ENCODE measurements around the gene PDCL2.
"Not testable (repeated sequence)": the region's sequence is repeated elsewhere in the genome, so short reads cannot be mapped to it uniquely, and the experiment has no call there.

The PDCL2 gene

DNA sequence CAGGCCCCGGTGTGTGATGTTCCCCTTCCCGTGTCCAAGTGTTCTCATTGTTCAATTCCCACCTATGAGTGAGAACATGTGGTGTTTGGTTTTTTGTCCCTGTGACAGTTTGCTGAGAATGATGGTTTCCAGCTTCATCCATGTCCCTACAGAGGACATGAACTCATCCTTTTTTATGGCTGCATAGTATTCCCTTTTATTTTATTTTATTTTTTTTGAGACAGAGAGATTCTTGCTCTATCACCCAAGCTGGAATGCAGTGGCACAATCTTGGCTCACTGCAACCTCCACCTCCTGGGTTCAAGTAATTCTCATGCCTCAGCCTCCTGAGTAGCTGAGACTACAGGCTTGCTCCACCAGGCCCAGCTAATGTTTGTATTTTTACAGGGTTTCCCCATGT is 9.3 kb downstream of the PDCL2 start:
- DNase-seq, result not testable (repeated sequence)

DNA sequence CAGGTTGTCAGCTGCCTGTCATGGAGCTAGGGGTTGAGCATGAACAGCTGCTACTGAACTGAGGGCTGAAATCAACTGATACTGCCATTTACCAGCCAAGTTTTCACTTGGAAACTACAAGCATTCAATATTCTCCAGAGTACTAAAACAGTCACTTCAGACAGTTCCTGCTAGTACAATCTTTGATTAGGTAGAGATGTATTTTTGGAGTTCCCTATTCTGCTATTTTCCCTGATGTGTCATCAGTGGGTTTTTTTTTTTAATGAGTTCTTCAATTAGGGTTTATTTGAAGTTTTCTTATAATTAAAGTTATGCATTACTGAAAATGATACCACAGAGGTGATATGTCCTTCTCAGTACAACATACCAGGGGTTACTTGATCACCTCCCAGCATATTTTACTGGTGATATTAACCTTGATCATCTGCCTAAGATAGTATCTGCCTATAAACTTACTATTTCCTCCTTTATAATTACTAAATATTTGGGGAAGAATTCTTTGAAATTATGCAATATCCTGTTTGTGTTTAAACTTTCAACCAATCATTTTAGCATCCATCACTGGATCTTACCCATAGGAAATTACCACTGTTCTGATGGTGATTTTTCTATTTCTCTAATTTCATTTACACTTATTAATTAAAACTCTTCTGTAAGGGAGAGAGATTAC is 13.6 kb downstream of the PDCL2 start:
- DNase-seq, result no peak

DNA sequence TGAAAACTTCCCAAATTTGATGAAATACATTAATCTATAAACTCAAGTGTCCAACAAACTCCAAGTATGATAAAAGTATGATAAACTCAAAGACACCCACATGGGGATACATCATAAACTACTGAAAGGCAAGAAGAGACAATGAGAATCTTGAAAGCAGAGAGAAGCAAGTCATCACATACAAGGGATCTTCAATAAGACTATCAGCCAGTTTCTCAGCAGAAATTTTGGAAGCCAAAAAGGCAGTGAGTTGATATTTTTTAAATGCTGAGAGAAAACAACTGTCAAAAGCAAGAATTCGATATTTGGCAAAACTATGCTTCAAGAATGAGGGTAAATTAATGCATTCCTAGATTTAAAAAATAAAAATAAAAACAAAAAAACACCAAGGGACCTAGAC is 16.5 kb downstream of the PDCL2 start:
- DNase-seq, result no peak

DNA sequence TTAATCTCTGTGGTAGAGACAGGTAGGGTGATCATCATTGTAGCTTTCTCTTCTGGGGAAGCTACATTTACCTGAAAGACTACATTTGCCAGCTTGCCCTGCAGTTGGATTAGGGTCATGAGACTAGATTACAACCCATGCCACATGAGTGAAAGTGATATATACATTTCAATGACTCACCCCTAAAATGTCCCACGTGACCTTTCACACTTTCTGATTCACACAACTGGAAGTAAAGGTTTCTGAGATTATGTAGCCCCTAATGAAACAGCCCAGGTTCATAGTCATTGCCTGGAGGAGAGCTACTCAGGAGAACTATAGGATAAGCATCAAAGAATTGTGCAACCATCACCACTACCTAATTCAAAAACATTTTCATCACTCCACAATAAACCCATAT is 17.8 kb downstream of the PDCL2 start:
- no peak for DNase-seq

DNA sequence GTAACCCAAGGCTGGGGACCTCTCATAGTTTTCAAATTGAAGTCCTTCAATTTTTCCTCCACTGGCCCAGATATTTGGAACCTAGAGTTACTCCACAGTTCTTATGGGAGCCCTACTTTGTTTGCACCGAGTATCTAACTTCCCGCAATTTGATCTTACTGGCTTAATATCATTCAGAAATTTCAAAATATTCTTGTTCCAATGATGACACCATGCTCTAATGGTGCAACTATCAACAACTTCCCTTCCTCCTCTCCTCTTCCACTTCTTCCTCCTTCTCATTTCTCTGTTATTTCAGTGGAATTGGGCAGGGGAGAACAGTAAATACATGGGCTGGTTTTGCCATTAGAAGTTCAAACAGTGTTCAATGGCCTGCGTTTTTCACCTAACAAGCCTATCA is 20.2 kb downstream of the PDCL2 start:
- no peak for DNase-seq

DNA sequence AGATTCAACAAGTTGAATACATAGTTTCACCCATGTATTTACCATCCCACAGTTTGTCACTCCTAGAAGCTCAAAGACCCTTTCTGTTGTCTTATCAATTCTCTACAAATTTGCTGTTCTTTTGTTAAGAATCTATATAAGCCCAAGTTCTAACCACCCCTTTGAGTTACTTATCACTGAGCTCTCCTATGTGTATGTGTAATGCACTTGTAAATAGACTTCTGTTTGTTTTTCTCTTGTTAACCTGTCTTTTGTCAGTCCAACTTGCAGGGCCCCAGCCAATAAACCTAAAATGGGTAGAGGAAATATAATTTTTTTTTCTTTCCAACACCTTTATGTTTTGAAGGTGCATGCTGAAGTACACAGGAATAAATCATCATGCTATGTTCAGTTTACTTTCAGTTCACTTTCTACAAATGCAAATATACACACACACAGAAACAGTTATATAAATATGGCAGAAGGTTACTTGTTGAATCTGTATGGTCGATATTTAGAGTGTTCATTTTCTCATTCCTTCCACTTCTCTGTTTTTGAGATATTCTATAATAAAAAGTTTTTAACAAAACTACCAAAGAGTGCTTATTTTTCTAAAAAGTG is 23.0 kb downstream of the PDCL2 start:
- no peak for DNase-seq

DNA sequence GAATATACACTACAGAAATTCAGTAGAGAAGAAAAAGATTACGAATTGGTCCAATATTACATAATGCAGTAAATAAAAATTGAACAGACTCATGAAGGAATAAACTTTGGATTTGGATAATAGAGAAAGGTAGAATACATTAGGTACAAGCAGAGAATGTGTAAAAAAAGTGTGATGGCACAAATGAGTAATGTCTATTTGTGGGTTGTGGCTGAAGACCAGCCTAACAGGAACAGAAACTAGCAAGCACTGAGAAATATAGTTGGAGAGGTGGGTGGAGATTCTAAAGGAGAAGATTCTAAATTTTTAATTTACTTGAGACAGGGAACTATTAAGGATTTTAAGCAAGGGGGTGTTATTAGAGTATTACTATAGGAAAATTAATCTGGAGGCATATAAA is 30.2 kb downstream of the PDCL2 start:
- no peak for DNase-seq

DNA sequence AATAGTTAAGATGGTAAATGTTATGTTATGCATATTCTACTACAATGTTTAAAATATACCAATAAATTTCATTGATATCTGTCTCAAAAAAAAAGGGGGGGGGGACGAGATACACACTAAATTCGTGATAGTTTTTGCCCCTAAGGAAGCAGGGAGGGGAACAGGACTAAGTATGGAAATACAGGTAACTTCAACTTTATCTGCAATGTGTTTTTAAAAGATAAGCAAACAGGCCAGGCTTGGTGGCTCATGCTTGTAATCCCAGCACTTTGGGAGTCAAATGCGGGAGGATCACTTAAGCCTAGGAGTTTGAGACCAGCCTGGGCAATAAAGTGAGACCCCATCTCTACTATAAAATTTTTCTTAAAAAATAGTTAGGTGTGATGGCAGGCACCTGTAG is 31.9 kb downstream of the PDCL2 start:
- no peak for DNase-seq

DNA sequence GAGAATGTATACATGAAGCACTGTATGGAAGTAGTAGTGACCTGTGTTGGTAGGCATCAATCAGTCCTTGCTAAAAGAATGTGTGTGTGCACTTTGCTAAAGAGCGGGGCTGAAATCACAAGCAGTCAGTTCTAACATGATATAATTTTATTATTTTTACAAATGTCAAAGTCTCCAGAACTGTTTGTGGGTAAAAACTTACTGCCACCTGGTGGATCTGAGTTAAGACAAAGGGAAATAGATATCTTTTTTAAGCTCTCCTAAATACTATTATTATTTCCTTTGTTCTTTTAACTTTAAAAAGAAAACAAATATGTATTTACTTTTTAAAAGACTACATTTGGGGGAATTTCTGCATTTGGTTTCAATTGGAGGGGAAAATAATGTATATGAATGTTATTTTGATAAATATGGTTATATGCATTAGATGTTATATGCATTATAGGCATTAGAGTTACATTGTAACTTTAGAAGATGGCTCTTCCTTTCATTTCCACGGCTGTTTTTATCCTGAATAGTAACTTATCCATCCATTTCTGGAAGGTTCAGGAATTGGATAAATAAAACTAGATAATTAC is 37.5 kb downstream of the PDCL2 start:
- no peak for DNase-seq

DNA sequence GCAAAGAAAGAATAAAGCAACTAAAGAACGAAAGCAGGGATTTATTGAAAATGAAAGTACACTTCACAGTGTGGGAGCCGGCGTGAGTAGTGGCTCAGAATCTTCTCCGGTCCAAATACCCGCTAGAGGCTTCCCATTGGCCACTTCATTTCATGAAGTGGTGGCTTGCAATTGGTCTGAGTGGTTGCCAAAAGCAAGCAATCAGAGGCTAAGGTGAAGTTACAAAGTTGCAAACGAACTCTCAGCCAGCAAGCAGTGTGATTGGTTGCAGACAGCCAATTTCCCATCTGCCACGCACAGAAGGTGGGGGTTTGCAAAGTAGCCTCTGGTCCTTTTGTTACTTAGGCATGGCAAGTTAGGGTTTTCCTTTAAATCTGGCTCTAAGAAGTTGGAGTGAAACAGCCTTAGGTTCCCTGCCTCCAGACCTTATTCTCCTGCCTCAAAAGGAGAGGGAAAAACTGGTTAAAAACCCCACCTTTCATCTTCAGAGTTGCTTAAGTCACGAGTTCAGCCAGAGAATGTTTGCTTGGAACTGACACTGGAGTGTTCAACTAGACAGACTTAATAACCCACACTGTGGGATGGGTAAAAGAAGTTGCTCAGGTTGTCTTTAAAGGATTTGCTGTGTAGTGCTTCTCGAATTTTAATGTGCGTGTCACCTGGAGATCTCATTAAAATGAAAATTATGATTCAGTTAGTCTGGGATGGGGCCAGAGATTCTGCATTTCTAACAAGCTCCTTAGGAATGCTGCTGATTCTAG is 38.4 kb downstream of the PDCL2 start:
- no peak for DNase-seq

DNA sequence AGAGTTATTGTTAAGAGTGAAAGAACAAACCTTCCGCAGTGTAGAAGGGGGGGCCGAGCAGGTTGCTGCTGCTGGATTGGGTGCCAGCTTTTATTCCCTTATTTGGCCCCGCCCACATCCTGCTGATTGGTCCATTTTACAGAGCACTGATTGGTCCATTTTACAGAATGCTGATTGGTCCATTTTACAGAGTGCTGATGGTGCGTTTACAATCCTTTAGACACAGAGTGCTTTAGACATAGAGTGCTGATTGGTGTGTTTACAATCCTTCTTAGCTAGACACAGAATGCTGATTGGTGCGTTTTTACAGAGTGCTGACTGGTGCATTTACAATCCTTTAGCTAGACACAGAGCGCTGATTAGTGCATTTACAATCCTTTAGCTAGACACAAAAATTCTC is 40.1 kb downstream of the PDCL2 start:
- not testable (repeated sequence) for DNase-seq

DNA sequence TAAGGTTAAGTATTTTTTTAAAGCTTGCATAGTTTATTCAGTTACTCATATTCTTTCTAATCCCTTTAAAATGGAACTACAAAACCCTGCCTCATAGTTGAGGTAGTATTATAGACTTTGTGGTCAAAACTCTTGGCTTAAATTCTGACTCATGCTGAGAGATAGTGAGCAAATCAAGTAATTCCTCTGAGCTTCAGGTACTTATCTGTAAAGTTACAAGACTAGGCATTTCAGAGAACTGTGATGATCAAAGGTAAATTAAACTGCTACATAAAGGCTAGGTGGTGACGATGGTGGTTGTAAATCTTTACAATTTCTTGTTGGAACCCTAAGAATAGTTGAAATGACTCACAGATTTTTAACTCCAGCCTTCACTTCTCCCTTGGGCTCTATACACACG is 42.2 kb downstream of the PDCL2 start:
- DNase-seq, result no peak

DNA sequence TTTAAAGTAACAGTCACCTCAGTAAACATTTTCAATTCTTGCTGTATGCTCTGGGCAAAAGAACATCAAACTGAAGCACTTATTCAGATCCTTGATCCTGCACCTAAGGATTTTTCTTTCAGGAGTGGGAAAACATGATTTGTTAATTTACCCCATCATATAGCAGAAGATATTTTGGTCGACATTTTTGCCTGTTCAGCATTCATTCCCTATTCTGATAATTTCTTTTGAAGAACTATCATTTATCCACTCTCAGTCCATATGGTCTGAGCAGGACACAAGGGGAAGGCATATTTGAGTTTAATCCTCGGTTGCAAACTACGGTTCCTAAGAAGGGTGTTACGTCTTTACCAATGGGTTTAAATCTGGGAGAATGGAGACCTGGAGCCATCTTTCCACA is 44.1 kb downstream of the PDCL2 start:
- no peak for DNase-seq

DNA sequence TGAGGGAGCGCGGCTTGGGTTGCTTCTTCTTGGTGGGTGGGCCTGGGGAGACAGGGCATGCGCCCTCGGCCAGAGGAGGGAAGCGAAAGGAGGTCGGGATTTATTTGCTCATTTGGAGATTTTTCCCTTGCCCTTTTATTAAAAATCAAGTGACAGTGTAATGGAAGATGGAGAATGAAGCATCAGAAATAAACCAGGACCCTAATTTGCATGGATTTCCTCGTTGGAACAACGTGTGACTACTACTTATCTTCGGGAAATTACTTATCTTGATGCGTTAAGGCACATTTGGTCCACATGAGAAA is 44.6 kb downstream of the PDCL2 start:
- DNase-seq, result no peak

DNA sequence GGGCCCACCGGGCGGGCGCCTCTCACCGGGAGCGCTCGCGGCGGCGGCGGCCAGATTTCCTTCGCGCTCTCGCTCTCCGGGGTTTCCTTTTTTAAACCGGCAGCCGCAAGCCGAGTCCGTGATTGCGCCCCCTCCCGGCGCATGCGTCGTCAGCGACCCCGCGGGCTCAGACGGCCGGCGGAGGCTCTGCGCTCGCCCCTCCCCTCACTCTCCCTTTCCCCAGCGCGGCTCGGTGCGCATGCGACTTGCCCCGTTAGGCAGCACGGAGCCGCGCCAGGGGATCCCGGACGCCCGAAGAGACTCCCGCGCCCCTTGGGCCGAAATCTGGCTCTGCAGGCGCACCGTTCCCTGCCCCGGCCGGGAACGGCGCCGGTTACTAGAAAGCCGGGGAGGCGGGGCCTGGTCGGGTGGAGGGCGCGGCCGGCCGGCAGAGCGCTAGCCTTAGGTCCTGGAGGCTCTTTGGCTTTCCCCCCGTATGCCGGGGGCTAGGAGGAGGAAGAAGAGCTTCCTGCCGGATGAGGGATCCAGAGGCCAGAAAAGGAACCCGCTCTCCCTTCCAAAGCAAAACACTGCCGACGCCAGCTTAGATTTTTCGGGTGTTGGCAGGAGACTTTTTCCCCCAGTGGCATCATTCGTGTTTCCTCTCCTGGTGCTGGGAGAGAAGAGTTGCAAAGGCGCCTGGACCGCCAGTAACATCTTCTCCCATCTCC is 45.1 kb downstream of the PDCL2 start, which contains the start of gene CLOCK:
Gene CLOCK (minus strand): TSS at position 154 of the 710 bp plus-strand sequence. CDS start 64,124 bp downstream, outside the sequence.
- DNase-seq, result peak; percentile 74

DNA sequence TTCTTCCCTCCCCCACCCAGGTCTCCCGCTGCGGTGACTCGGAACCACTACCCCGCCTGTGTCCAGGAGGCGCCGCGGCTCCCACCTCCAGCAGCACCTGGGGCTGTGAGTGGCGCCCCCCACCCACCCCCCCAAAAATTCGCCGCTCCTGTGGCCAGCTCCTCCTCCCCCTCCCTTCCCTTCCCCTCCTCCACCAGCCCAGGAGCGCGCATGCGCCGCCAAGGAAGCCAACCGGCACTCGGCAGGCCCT is 45.6 kb downstream of the PDCL2 start:
- DNase-seq, result peak; percentile 60

DNA sequence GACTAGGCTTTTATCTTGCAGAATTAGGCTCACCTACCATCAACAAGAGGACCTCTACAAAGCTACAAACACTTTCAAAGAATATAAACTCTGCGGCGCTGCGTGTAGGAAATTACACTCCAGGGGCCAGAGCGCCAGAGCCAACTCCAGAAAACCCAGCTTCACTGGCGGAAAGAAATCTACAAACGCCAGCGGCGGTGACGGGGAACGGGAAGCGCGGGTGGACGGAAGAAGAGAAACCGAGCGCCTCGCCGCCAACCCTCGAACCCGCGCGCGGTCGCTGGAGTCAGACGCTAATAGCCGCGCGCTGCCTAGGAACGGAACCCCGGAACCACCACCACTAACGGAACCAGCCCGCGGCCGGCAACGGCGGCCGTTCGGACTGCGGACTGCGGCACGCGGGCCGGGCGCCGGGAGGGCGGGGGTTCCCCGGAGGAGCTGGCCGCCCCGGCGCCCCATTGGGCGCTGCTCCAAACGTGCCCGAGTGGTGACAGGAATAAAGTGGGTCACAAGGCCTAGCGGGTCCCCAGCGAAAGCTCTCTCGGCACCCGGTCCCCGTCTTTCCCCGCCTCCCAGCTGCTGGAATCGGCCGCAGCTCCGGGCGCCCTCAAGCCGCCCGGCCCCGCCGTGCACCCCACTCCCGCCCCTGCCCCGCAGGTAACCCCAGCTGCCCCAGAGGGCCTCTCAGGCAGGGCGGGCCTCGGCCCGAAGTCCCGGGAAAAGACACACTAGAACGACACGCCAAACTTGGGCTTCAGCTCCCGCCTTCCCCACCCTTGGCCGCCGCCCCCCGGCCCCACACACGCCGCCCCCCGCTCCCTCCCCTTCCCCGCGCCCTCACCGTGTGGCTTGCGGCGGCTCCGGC is 46.2 kb downstream of the PDCL2 start:
- peak; percentile 50 for DNase-seq

DNA sequence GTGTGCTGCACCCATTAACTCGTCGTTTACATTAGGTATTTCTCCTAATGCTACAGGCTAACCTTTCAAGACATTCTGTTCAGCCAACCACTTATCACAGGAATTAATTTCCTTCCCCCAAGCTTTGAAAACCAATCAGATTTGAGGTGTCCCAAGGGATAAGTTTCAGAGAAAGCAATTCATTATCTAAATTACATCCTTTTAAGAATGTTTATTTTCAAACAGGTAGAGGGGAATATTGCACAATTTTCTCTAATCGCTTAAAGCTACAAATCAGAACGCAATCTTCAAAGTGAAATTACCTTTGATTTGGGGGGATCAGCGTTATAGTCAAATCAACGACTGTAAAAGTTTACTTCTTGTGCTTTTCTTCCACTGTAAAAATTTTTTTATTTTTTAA is 46.9 kb downstream of the PDCL2 start:
- no peak for DNase-seq

DNA sequence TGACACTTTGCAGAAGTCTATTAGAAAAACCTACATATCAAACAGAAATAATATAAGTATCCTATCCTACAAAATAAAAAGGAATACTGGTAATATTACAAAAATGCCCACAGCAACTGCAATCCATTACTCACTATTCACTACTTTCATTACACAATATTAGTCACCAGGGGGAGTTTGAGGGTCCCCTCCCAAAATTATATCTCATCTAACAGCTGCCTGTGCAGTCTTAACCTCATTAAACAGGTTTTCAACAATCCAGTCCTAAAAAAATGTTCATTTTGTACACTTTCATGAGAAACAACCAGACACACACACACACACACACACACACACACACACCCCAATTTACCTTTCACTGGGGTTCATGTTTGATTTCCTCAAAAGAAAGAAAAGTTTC is 48.2 kb downstream of the PDCL2 start:
- DNase-seq, result no peak

DNA sequence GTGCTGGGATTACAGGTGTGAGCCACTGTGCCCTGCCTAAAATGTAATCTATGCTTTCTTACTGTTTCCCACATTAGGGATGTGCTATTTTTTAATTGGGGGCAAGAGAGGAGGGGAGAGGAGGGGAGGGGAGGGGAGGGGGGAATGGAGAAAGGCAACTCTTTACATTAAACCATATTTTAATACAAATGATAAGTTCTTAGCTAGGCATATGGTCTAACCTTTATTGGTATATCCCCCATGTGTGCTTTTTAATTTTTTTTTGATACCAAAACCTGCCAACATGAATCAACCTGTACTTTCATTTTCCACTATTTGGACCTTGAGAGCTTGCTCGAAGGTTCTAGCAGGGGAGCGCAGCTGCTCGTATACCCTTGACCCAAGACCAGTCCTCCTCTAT is 51.8 kb downstream of the PDCL2 start:
- DNase-seq, result no peak

DNA sequence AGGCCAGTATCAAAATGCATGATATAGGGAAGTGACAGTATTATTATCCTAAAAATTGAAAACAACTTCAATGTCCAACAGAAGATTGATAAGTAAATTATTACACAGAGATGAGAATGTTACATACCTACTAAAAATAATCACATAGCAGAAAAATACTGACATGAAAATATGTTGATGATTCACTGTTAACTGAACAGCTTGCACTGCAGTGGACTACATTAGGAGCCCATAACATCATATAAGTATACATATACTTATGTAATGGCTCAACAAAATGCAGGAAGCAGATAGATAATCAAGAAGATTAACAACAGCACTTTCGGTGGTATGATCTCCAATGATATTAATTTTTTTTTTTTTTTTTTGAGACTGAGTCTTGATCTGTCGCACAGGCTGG is 52.4 kb downstream of the PDCL2 start:
- DNase-seq, result no peak

DNA sequence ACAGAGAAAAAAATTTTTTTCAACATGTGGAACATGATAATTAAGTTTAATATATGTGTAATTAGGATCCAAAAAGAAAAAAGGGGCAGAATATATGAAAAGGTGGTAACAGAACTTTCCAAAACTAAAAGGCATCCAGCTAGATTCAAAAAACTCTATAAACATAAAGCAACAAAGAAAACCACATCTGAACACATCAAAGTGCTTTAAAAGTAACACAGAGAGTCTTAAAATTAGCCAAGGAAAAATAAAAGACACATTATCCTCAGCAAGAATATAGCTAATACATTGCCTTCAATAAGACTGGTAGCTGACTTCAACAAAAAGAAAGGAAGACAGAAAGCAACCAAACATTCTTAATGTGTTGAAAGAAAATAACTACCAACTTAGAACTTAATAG is 53.5 kb downstream of the PDCL2 start:
- no peak for DNase-seq

DNA sequence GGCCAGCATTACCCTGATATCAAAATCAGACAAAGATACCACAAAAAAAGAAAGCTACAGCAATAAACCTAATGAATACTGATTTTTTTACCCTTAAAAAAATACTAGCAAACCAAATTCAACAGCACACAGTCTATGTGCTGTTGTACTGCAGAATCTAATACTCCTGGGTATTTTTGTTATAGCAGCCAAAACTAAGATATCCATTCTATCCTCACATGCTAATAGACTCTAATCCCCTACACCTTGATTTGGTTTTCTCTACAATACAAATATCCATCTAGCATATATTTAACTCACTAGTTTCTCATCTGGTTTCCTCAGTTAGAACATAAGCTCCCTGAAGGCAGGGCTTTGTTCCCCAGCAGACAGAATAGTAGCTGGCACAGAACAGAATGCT is 57.7 kb downstream of the PDCL2 start:
- DNase-seq, result no peak

Measured in NCI-H1105 (cell line).